Mesenchymal stem cell (in vitro differentiated cells and primary cell): Measurements from ENCODE around the gene HSP90AA1.
A peak's percentile ranks its signal among the peaks of the same experiment; 100 is the strongest.

Experiments used
- DNase-seq: peaks from one replicate; pipeline ENCODE4 v3.0.0-alpha.2; 2013
- H2AFZ ChIP-seq: one replicate; pipeline ENCODE4 v1.6.1; 2013; ENCODE audit warnings: low read depth, mild to moderate bottlenecking, control low read depth, inconsistent platforms, low read length, moderate library complexity
- H2AK5ac ChIP-seq: 2 replicates; pipeline ENCODE4 v1.6.1; 2013; ENCODE audit warnings: low read length, moderate library complexity, mild to moderate bottlenecking, inconsistent platforms; ENCODE audit not compliant: severe bottlenecking
- H2BK120ac ChIP-seq: one replicate; pipeline ENCODE4 v1.6.1; 2013; ENCODE audit warnings: low read depth, mild to moderate bottlenecking, inconsistent platforms, low read length, moderate library complexity
- H2BK12ac ChIP-seq, 2 experiments: one replicate each; pipeline ENCODE4 v1.6.1; 2013; ENCODE audit warnings: inconsistent platforms in 2 of 2, low read length in 2 of 2, mild to moderate bottlenecking in 2 of 2, moderate library complexity in 2 of 2, control low read depth in 1 of 2
- H2BK15ac ChIP-seq: one replicate; pipeline ENCODE4 v1.6.1; 2013; ENCODE audit warnings: mild to moderate bottlenecking, low read depth, inconsistent platforms; ENCODE audit not compliant: poor library complexity, severe bottlenecking
- H2BK5ac ChIP-seq: 2 replicates; pipeline ENCODE4 v1.6.1; 2013; ENCODE audit warnings: low read depth, mild to moderate bottlenecking, low read length, control low read depth, inconsistent platforms; ENCODE audit not compliant: poor library complexity, severe bottlenecking
- H3K14ac ChIP-seq, 2 experiments: one replicate each; pipeline ENCODE4 v1.6.1; 2013; ENCODE audit warnings: inconsistent platforms in 2 of 2, low read length in 2 of 2, control low read depth in 1 of 2, mild to moderate bottlenecking in 1 of 2, moderate library complexity in 1 of 2
- H3K18ac ChIP-seq, 2 experiments: one replicate each; pipeline ENCODE4 v1.6.1; 2013; ENCODE audit warnings: inconsistent platforms in 2 of 2, low read length in 2 of 2, control low read depth in 1 of 2, low read depth in 1 of 2, mild to moderate bottlenecking in 1 of 2
- H3K23ac ChIP-seq, 2 experiments: one replicate each; pipeline ENCODE4 v1.6.1; 2013; ENCODE audit warnings: inconsistent platforms in 2 of 2, low read length in 2 of 2, mild to moderate bottlenecking in 2 of 2, moderate library complexity in 2 of 2, control low read depth in 1 of 2
- H3K27ac ChIP-seq: 2 replicates; pipeline ENCODE4 v1.5.1; 2013; ENCODE audit warnings: mild to moderate bottlenecking, moderate library complexity, low read length, control low read depth, inconsistent platforms; ENCODE audit not compliant: poor library complexity, severe bottlenecking
- H3K27me3 ChIP-seq, 2 experiments: 2 replicates each; pipeline versions ENCODE4 v1.6.1 to v1.7.0; 2013; ENCODE audit warnings: low read length in 2 of 2, mild to moderate bottlenecking in 2 of 2, moderate library complexity in 2 of 2, control low read depth in 1 of 2, inconsistent platforms in 1 of 2; ENCODE audit not compliant: control insufficient read depth in 1 of 2, insufficient read depth in 1 of 2
- H3K36me3 ChIP-seq, 2 experiments: 2 replicates each; pipeline versions ENCODE4 v1.6.1 to v1.7.0; 2013; ENCODE audit warnings: low read length in 2 of 2, control low read depth in 1 of 2, inconsistent platforms in 1 of 2, low read depth in 1 of 2, mild to moderate bottlenecking in 1 of 2; ENCODE audit not compliant: insufficient read depth in 2 of 2, control insufficient read depth in 1 of 2
- H3K4ac ChIP-seq, 2 experiments: one replicate each; pipeline ENCODE4 v1.6.1; 2013; ENCODE audit warnings: inconsistent platforms in 2 of 2, low read length in 2 of 2, mild to moderate bottlenecking in 2 of 2, moderate library complexity in 2 of 2, control low read depth in 1 of 2, low read depth in 1 of 2
- H3K4me1 ChIP-seq: 2 replicates; pipeline ENCODE4 v1.6.1; 2013; ENCODE audit warnings: low read depth, low read length, control low read depth; ENCODE audit not compliant: control insufficient read depth, insufficient read depth
- H3K4me2 ChIP-seq: 2 replicates; pipeline ENCODE4 v1.6.1; 2013; ENCODE audit warnings: low read length, mild to moderate bottlenecking, inconsistent platforms; ENCODE audit not compliant: poor library complexity, severe bottlenecking
- H3K4me3 ChIP-seq, 2 experiments: 2 replicates each; pipeline versions ENCODE4 v1.5.1 to v1.7.0; 2013; ENCODE audit warnings: low read length in 2 of 2, mild to moderate bottlenecking in 2 of 2, control low read depth in 1 of 2, low read depth in 1 of 2; ENCODE audit not compliant: insufficient read depth in 1 of 2
- H3K79me1 ChIP-seq: replicated peaks from 2 replicates; pipeline ENCODE4 v1.6.1; 2013; ENCODE audit warnings: mild to moderate bottlenecking, control low read depth, low read length, inconsistent platforms; ENCODE audit not compliant: poor library complexity, severe bottlenecking
- H3K9ac ChIP-seq: 2 replicates; pipeline ENCODE4 v1.7.0; 2013; ENCODE audit warnings: mild to moderate bottlenecking, low read length, moderate library complexity
- H3K9me3 ChIP-seq: 2 replicates; pipeline ENCODE4 v1.7.0; 2013; ENCODE audit warnings: mild to moderate bottlenecking, low read length; ENCODE audit not compliant: control insufficient read depth
- H4K8ac ChIP-seq: one replicate; pipeline ENCODE4 v1.6.1; 2013; ENCODE audit warnings: inconsistent platforms, mild to moderate bottlenecking, low read length, moderate library complexity
- H4K91ac ChIP-seq: one replicate; pipeline ENCODE4 v1.6.1; 2013; ENCODE audit warnings: mild to moderate bottlenecking, low read length, inconsistent platforms
- WGBS: methylation state at CpG from one replicate; pipeline ENCODE4 v1.1.7; 2013; ENCODE audit warnings: mixed read lengths; 5-methylcytosine and 5-hydroxymethylcytosine counted together

Gene HSP90AA1

GRCh38 chr14:102077382-102077709 is 9.5 kb downstream of the HSP90AA1 start:
- H3K27ac ChIP-seq, result no peak overlapping the region
- no peak overlapping the region for H2AK5ac ChIP-seq
- no peak overlapping the region for H3K4me2 ChIP-seq
- no peak overlapping the region for H2BK120ac ChIP-seq
- WGBS, result 93% methylated on average over 5 of the region's 5 CpGs
- H3K9me3 ChIP-seq, result no peaks in the 10 kb centered on the region
- H2BK5ac ChIP-seq, result no peak overlapping the region
- no peak for DNase-seq
- H3K27me3 ChIP-seq, result no peaks in the 10 kb centered on the region
- H3K14ac ChIP-seq, result no peak overlapping the region
- peaks cover 2% of the 10 kb centered on the region for H3K4me1 ChIP-seq
- no peak overlapping the region for H2BK12ac ChIP-seq
- H3K9ac ChIP-seq, result no peak overlapping the region
- H3K4ac ChIP-seq, result no peak overlapping the region
- no peak overlapping the region for H3K18ac ChIP-seq
- H2BK15ac ChIP-seq, result no peak overlapping the region
- H3K4me3 ChIP-seq, result no peak overlapping the region
- H4K91ac ChIP-seq, result no peak overlapping the region
- H2AFZ ChIP-seq, result no peak overlapping the region
- no peak overlapping the region for H3K23ac ChIP-seq
- peak overlapping the region; percentile 64 for H4K8ac ChIP-seq
- peaks cover 5% of the 10 kb centered on the region for H3K79me1 ChIP-seq
- H3K36me3 ChIP-seq, result peaks cover 39 to 42% of the 10 kb centered on the region in 2 experiments

DNA sequence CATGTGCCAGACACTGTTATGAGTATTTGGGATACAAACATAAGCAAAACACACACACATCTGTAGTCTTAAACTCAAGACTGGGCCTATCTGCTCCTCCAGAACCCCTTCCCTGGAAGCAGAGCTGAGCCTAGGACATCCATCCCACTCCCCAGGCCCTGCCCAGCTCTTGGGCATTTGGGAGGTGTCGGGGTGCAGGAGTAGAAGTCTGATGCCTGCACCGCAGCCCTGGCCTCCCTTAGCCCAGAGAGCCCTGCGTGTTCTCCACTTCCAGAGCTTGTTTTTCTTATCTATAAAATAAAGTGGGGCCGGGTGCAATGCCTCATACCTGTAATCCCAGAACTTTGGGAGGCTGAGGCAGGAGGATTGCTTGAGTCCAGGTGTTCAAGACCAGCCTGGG is 11.7 kb downstream of the HSP90AA1 start:
- no peak overlapping the region for H2BK15ac ChIP-seq
- H3K27me3 ChIP-seq, result no peaks in the 10 kb centered on the region
- no peak overlapping the region for H2AFZ ChIP-seq
- H3K36me3 ChIP-seq, result peaks cover 20 to 32% of the 10 kb centered on the region in 2 experiments
- H2AK5ac ChIP-seq, result no peak overlapping the region
- H4K91ac ChIP-seq, result no peak overlapping the region
- no peak overlapping the region for H3K9ac ChIP-seq
- no peak overlapping the region for H2BK5ac ChIP-seq
- no peak overlapping the region for H2BK12ac ChIP-seq
- no peaks in the 10 kb centered on the region for H3K9me3 ChIP-seq
- H3K4me2 ChIP-seq, result no peak overlapping the region
- H3K23ac ChIP-seq, result no peak overlapping the region
- no peak overlapping the region for H4K8ac ChIP-seq
- peaks cover 4% of the 10 kb centered on the region for H3K79me1 ChIP-seq
- H3K4ac ChIP-seq, result no peak overlapping the region
- peaks cover 5% of the 10 kb centered on the region for H3K4me1 ChIP-seq
- WGBS, result no CpG with 5 or more reads among the region's 4 CpGs
- no peak overlapping the region for H3K27ac ChIP-seq
- no peak overlapping the region for H3K14ac ChIP-seq
- no peak for DNase-seq
- H3K4me3 ChIP-seq, result no peak overlapping the region
- no peak overlapping the region for H2BK120ac ChIP-seq
- H3K18ac ChIP-seq, result no peak overlapping the region

GRCh38 chr14:102074415-102074964 is 12.4 kb downstream of the HSP90AA1 start:
- no peaks in the 10 kb centered on the region for H3K9me3 ChIP-seq
- 96% methylated on average over 4 of the region's 4 CpGs for WGBS
- H3K23ac ChIP-seq, result no peak overlapping the region
- no peak overlapping the region for H2BK15ac ChIP-seq
- no peak overlapping the region for H3K18ac ChIP-seq
- no peak overlapping the region for H3K4me3 ChIP-seq
- no peak overlapping the region for H3K27ac ChIP-seq
- DNase-seq, result no peak
- no peak overlapping the region for H3K14ac ChIP-seq
- no peak overlapping the region for H2BK5ac ChIP-seq
- H2AK5ac ChIP-seq, result no peak overlapping the region
- H3K36me3 ChIP-seq, result peaks cover 13 to 28% of the 10 kb centered on the region in 2 experiments
- H3K27me3 ChIP-seq, result no peaks in the 10 kb centered on the region
- H2AFZ ChIP-seq, result no peak overlapping the region
- no peak overlapping the region for H3K4ac ChIP-seq
- H4K91ac ChIP-seq, result no peak overlapping the region
- peaks cover 5% of the 10 kb centered on the region for H3K4me1 ChIP-seq
- no peak overlapping the region for H3K9ac ChIP-seq
- H3K4me2 ChIP-seq, result no peak overlapping the region
- peaks cover 2% of the 10 kb centered on the region for H3K79me1 ChIP-seq
- no peak overlapping the region for H2BK12ac ChIP-seq
- no peak overlapping the region for H2BK120ac ChIP-seq
- H4K8ac ChIP-seq, result no peak overlapping the region

DNA sequence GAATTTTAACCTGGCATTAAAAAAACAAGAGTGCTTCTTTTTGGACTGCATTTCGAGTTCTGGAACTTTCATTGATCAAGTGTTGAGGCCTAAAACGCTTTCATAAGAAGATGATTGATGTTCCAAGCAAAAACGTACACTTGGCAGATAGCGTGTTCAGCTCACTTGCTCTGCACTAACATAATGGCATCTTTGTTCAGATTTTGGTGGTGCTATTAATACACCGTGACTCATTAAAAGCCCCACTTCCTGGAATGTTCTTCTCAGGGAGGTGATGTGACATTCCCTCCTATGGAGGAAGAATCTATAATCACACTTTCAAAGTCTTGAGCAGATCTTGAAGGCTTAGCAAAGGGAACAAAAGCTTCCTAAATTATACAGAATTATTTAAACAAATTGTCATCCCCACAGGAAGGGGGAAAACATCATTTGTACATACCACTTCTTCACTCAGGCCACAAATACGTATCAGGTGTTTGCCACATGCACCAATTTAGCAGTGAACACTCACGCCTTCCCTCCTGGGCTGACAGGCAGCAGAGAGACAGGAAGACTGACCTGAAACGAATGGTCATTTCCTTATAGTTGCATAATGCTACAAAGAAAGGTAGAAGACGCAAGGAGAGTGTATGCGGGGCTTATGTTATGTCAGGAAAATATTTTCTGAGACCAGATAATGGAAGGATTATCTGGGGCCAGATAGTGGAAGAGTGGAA is 15.4 kb downstream of the HSP90AA1 start:
- Histone ChIP-seq H3K4me3 (no peak overlapping the region), H3K79me1 (no peaks in the 10 kb centered on the region), H3K23ac (no peak overlapping the region), H3K9ac (no peak overlapping the region), H3K36me3 (peaks cover 0 to 3% of the 10 kb centered on the region in 2 experiments), H2BK15ac (no peak overlapping the region), H2AK5ac (no peak overlapping the region), H4K91ac (no peak overlapping the region), H2BK5ac (no peak overlapping the region), H3K14ac (peak overlapping the region in 1 of 2 experiments; percentile 65), H2BK120ac (no peak overlapping the region), H3K9me3 (no peaks in the 10 kb centered on the region), H2BK12ac (peak overlapping the region; percentile 54 to 71), H3K4me2 (no peak overlapping the region), H4K8ac (peak overlapping the region; percentile 81), H2AFZ (peak overlapping the region; percentile 76), H3K27me3 (no peaks in the 10 kb centered on the region), H3K27ac (peak overlapping the region; percentile 72), H3K4ac (no peak overlapping the region), H3K18ac (no peak overlapping the region), H3K4me1 (peaks cover 5% of the 10 kb centered on the region)
- 42% methylated on average over 9 of the region's 10 CpGs for WGBS
- DNase-seq, result peak; percentile 51
